Endothelial cell of umbilical vein (primary cell): Measurements from ENCODE around the gene SIPA1L3. TPM values are rescaled to one million over a fixed set of nuclear protein-coding genes. Genes with fewer than 3 reads are reported as not detected.

ENCODE experiments used
- BruUV-seq: library from RNA; stranded (reverse); fragments of 400-500 nt; replicated peaks from 2 replicates; lab custom pipeline; 2021; lab: Mats Ljungman, UMichigan
- CTCF ChIA-PET: fragments of 300-600, 350-600 bp; sonication (Branson Sonifier 250); formaldehyde crosslinking; loops from one replicate; lab custom pipeline; 2021; ENCODE audit warnings: antibody characterized with exemption, inconsistent platforms; lab: Charles Lee
- POLR2A ChIA-PET: fragments of 300-600, 350-600 bp; sonication (Branson Sonifier 250); formaldehyde crosslinking; loops from one replicate; lab custom pipeline; 2021; ENCODE audit warnings: antibody characterized with exemption, inconsistent platforms; lab: Charles Lee
- DNase-seq: peaks from one replicate; pipeline ENCODE4 v3.0.0-alpha.2; 2011; ENCODE audit warnings: low read depth, low spot score
- FAIRE-seq: peaks from 2 replicates; lab custom pipeline; 2011; peaks lifted over from hg19 to GRCh38; lab: Jason Lieb, UNC
- H2AFZ ChIP-seq: 2 replicates; pipeline ENCODE4 v1.6.0; 2012; ENCODE audit warnings: low read depth, low read length, control low read depth, inconsistent platforms
- H3K27ac ChIP-seq: 2 replicates; pipeline ENCODE4 v1.5.1; 2011; ENCODE audit warnings: low read depth, mild to moderate bottlenecking, control low read depth, low read length, moderate library complexity; ENCODE audit not compliant: insufficient read depth
- H3K27me3 ChIP-seq, 2 experiments: 2 replicates each; pipeline versions ENCODE4 v1.6.0 to v1.6.1; 2011; ENCODE audit warnings: low read length in 2 of 2, mixed read lengths in 1 of 2; ENCODE audit not compliant: control insufficient read depth in 2 of 2, insufficient read depth in 2 of 2
- H3K36me3 ChIP-seq, 2 experiments: 2 replicates in 1 of 2; 3 replicates in 1 of 2; pipeline ENCODE4 v1.5.1; 2011; ENCODE audit warnings: low read length in 2 of 2, mild to moderate bottlenecking in 1 of 2, moderate library complexity in 1 of 2; ENCODE audit not compliant: control insufficient read depth in 2 of 2, insufficient read depth in 2 of 2; ENCODE audit errors: extremely low read depth in 1 of 2
- H3K4me1 ChIP-seq: 3 replicates; pipeline ENCODE4 v1.5.1; 2011; ENCODE audit warnings: mild to moderate bottlenecking, low read length; ENCODE audit not compliant: control insufficient read depth, insufficient read depth; ENCODE audit errors: extremely low read depth
- H3K4me2 ChIP-seq: 2 replicates; pipeline ENCODE4 v1.6.1; 2011; ENCODE audit warnings: low read length, control low read depth, mixed read lengths; ENCODE audit not compliant: insufficient read depth
- H3K4me3 ChIP-seq, 3 experiments: fragments of 200-600 bp in 1 of 3; sonication (generic), shearing (Covaris generic) in 1 of 3; replicated peaks in 1 of 3; 2 replicates each; pipeline ENCODE4 v1.5.1; 2011 to 2016; ENCODE audit warnings: control low read depth in 3 of 3, low read length in 3 of 3, mild to moderate bottlenecking in 2 of 3, inconsistent platforms in 1 of 3, low read depth in 1 of 3, moderate library complexity in 1 of 3; ENCODE audit not compliant: insufficient read depth in 1 of 3
- H3K79me2 ChIP-seq: 2 replicates; pipeline ENCODE4 v1.6.0; 2012; ENCODE audit warnings: low read length, inconsistent platforms; ENCODE audit not compliant: control insufficient read depth, insufficient read depth
- H3K9ac ChIP-seq: replicated peaks from 2 replicates; pipeline ENCODE3; 2011; ENCODE audit warnings: low read length, control low read depth; ENCODE audit not compliant: insufficient read depth; ENCODE audit errors: extremely low read depth
- H3K9me1 ChIP-seq: replicated peaks from 3 replicates; pipeline ENCODE4 v1.6.0; 2011; ENCODE audit warnings: mild to moderate bottlenecking, low read length; ENCODE audit not compliant: control insufficient read depth, insufficient read depth; ENCODE audit errors: extremely low read depth
- H3K9me3 ChIP-seq: replicated peaks from 2 replicates; pipeline ENCODE4 v1.5.1; 2012; ENCODE audit warnings: low read length, inconsistent platforms; ENCODE audit not compliant: control insufficient read depth, insufficient read depth
- H4K20me1 ChIP-seq: replicated peaks from 2 replicates; pipeline ENCODE3; 2011; ENCODE audit warnings: mild to moderate bottlenecking, low read length; ENCODE audit not compliant: control insufficient read depth, insufficient read depth; ENCODE audit errors: extremely low read depth
- CTCF ChIP-seq, 2 donors: IDR thresholded peaks; 1 replicate in 1 of 2; 2 replicates in 1 of 2; pipeline ENCODE4 v1.5.1; 2011; ENCODE audit warnings: low read length in 2 of 2, mild to moderate bottlenecking in 2 of 2, moderate library complexity in 2 of 2, control low read depth in 1 of 2, inconsistent platforms in 1 of 2, low read depth in 1 of 2; ENCODE audit not compliant: insufficient read depth in 1 of 2; ENCODE audit errors: extremely low read depth in 1 of 2
- EZH2 ChIP-seq: IDR thresholded peaks from 2 replicates; pipeline ENCODE4 v1.6.1; 2012; ENCODE audit warnings: borderline replicate concordance, low read depth, mild to moderate bottlenecking, moderate library complexity, low read length, inconsistent platforms; ENCODE audit not compliant: severe bottlenecking
- FOS ChIP-seq: IDR thresholded peaks from 2 replicates; pipeline ENCODE4 v1.6.1; 2011; ENCODE audit warnings: mild to moderate bottlenecking, low read length, moderate library complexity, borderline replicate concordance; ENCODE audit not compliant: insufficient read depth
- GATA2 ChIP-seq: IDR thresholded peaks from 2 replicates; pipeline ENCODE4 v1.7.0; 2011; ENCODE audit warnings: low read depth, mild to moderate bottlenecking, moderate library complexity, mixed read lengths, low read length; ENCODE audit not compliant: insufficient read length, insufficient read depth
- JUN ChIP-seq: IDR thresholded peaks from 2 replicates; pipeline ENCODE4 v1.6.1; 2011; ENCODE audit warnings: borderline replicate concordance, low read depth; ENCODE audit not compliant: insufficient read length, insufficient read depth
- MAX ChIP-seq: IDR thresholded peaks from 2 replicates; pipeline ENCODE4 v1.6.1; 2011; ENCODE audit not compliant: insufficient read depth, insufficient read length
- MYC ChIP-seq: IDR thresholded peaks from one replicate; pipeline ENCODE4 v1.6.1; 2011; ENCODE audit warnings: mild to moderate bottlenecking, low read depth, low read length
- POLR2A ChIP-seq: IDR thresholded peaks from 2 replicates; pipeline ENCODE4 v1.6.1; 2012; ENCODE audit warnings: low read depth, mild to moderate bottlenecking, control low read depth, low read length
- dilution Hi-C: fragments of 300-500 bp; cut with MboI; formaldehyde crosslinking; loops from one replicate; pipeline ENCODE4 v1.15.0; 2019; ENCODE audit warnings: low sequenced_read_pairs; ENCODE audit not compliant: extremely low pct_ligation_motif_present
- intact Hi-C: fragments of 100-400 bp; cut with micrococcal nuclease; formaldehyde crosslinking; loops from one replicate; pipeline ENCODE4 v1.10.0; 2022
- polyA plus RNA-seq, 4 experiments: library from polyadenylated mRNA; depleted of rRNA in 3 of 4; stranded (reverse) in 3 of 4; unstranded in 1 of 4; fragments of >200 nt; gene quantifications; 2 replicates each; pipeline versions ENCODE4 v1.2.1 to v1.2.3, GENCODE V29; 2011 to 2012; ENCODE audit warnings: missing spikeins in 1 of 4
- total RNA-seq: library from RNA; stranded (reverse); gene quantifications from 2 replicates; pipeline ENCODE4 v1.2.3, GENCODE V29; 2021

The SIPA1L3 gene
- total and polyA plus RNA-seq, 2 donors (not counting 3 experiments of a cell fraction or from before 2014, with no cell fraction given): 14.2 to 47.2 TPM

- Histone ChIP-seq H3K27ac (peak overlapping the region; percentile 99), H3K9me3 (no peaks in the 10 kb centered on the region), H3K9me1 (no peaks in the 10 kb centered on the region), H3K4me1 (peaks cover 40% of the 10 kb centered on the region), H3K79me2 (peaks cover 12% of the 10 kb centered on the region), H3K4me2 (no peak overlapping the region), H3K36me3 (no peaks in the 10 kb centered on the region), H2AFZ (no peak overlapping the region), H3K9ac (peak overlapping the region; percentile 97), H3K4me3 (no peak overlapping the region), H4K20me1 (no peaks in the 10 kb centered on the region), H3K27me3 (no peaks in the 10 kb centered on the region)
- DNase-seq (no peak), FAIRE-seq (no peak)
- BruUV-seq: no TSS peak
- ChIA-PET POLR2A (interaction anchor here (1.9 to 2.9 kb wide), 2 partner anchors 15 to 98 kb away, joined by 17 to 25 read pairs; partner anchors contain the start of genes SIPA1L3 and WDR87), CTCF (interaction anchor here (1.0 to 3.4 kb wide), 7 partner anchors 8 to 222 kb away, joined by 4 to 54 read pairs (median 14); partner anchors contain the start of genes SIPA1L3 and WDR87)
- intact Hi-C loops (loop anchor here (2.0 to 10.0 kb wide), 2 partner anchors 42 to 220 kb away; partner anchors contain the start of gene DPF1), dilution Hi-C loops (no loop called here)
- TF ChIP-seq EZH2 (no peak), GATA2 (no peak), MAX (no peak), JUN (no peak), POLR2A (no peak), CTCF (IDR thresholded peaks at IDR 0.05; ENCODE audit: extremely low read depth in 1 of 2, insufficient read depth in 1 of 2, low read depth in 1 of 2, low read length in 2 of 2) (no peak), MYC (no peak), FOS (no peak)
Measured at GRCh38 chr19:38005224-38005614, 98.2 kb downstream of the SIPA1L3 start.
